SK-N-SH treated with all-trans-retinoic acid at 6 μM for 48 hours (cell line): Measurements from ENCODE around the gene CTNNBL1.

Experiments used
- CREB5 ChIP-seq: fragments of 250-450 bp; sonication (Bioruptor Pico); IDR thresholded peaks from 2 replicates; pipeline ENCODE4 v1.5.1; 2020; ENCODE audit warnings: low read depth, mild to moderate bottlenecking, moderate library complexity
- CSRNP3 ChIP-seq: fragments of 250-450 bp; sonication (Bioruptor Pico); IDR thresholded peaks from 2 replicates; pipeline ENCODE4 v1.5.1; 2021; ENCODE audit warnings: mild to moderate bottlenecking, moderate library complexity
- ESRRG ChIP-seq: fragments of 250-450 bp; sonication (Bioruptor Pico); IDR thresholded peaks from 2 replicates; pipeline ENCODE4 v1.6.1; 2021; ENCODE audit warnings: mild to moderate bottlenecking
- PATZ1 ChIP-seq: fragments of 250-450 bp; sonication (Bioruptor Pico); IDR thresholded peaks from 2 replicates; pipeline ENCODE4 v1.8.0; 2020; ENCODE audit warnings: mild to moderate bottlenecking, moderate library complexity, borderline replicate concordance
- RARB ChIP-seq: fragments of 250-450 bp; sonication (Bioruptor Pico); IDR thresholded peaks from 2 replicates; pipeline ENCODE4 v1.8.0; 2021; ENCODE audit warnings: mild to moderate bottlenecking, moderate library complexity
- SNAI2 ChIP-seq: fragments of 250-450 bp; sonication (Bioruptor Pico); IDR thresholded peaks from 2 replicates; pipeline ENCODE4 v1.5.0; 2020; ENCODE audit warnings: mild to moderate bottlenecking, moderate library complexity
- TSHZ2 ChIP-seq: fragments of 250-450 bp; sonication (Bioruptor Pico); IDR thresholded peaks from 2 replicates; pipeline ENCODE4 v1.5.0; 2020; ENCODE audit warnings: mild to moderate bottlenecking, moderate library complexity
- ZFP30 ChIP-seq: fragments of 450-650 bp; formaldehyde crosslinking; IDR thresholded peaks from 2 replicates; pipeline ENCODE4 v1.5.0; 2022; ENCODE audit warnings: mild to moderate bottlenecking, moderate library complexity

- TF ChIP-seq RARB (no peak), ESRRG (CRISPR knock-in tag) (no peak), CSRNP3 (CRISPR knock-in tag) (no peak), PATZ1 (CRISPR knock-in tag) (no peak), ZFP30 (CRISPR knock-in tag) (no peak), CREB5 (no peak), SNAI2 (no peak), TSHZ2 (CRISPR knock-in tag) (no peak)
Measured at GRCh38 chr20:37693242-37693634, 592 bp upstream of the CTNNBL1 start.
